ENCODE results near the gene GOLGA7B. TPM values are rescaled to one million over a fixed set of nuclear protein-coding genes. Genes with fewer than 3 reads are reported as not detected.

Gene GOLGA7B
- polyA plus RNA-seq, 1 of the 3 experiments (the other 2 are of a cell fraction), result 0.03 TPM

- 71% methylated on average over 5 of the region's 6 CpGs for WGBS (ENCODE audit: low lambda C conversion rate)
- Histone ChIP-seq H4K20me1 (ENCODE audit: insufficient read depth) (no peaks in the 10 kb centered on the region), H3K9ac (no peak overlapping the region), H3K9me2 (no peaks in the 10 kb centered on the region), H3F3A (replicated peaks; ENCODE audit: insufficient read depth) (peaks cover 6% of the 10 kb centered on the region), H3K9me3 (no peaks in the 10 kb centered on the region), H3K4me1 (ENCODE audit: control insufficient read depth in 1 of 2, insufficient read depth in 2 of 2, low read depth in 1 of 2, low read length in 1 of 2) (peaks cover 10 to 22% of the 10 kb centered on the region in 2 experiments; a peak in 2 of 4 replicates), H3K79me2 (ENCODE audit: insufficient read depth) (no peaks in the 10 kb centered on the region), H3K4me3 (ENCODE audit: low read depth in 2 of 2, low read length in 1 of 2) (no peak overlapping the region), H3K4me2 (no peak overlapping the region), H3K36me3 (replicated peaks in 1 of 2; ENCODE audit: control insufficient read depth in 1 of 2, insufficient read depth in 2 of 2, low read length in 1 of 2) (no peaks in the 10 kb centered on the region), H3K27ac (ENCODE audit: low read depth in 2 of 2, low read length in 1 of 2) (no peak overlapping the region), H3K27me3 (ENCODE audit: insufficient read depth) (no peaks in the 10 kb centered on the region), H2AFZ (ENCODE audit: low read depth) (no peak overlapping the region)
- TF ChIP-seq RXRA (IDR thresholded peaks at IDR 0.05; ENCODE audit: borderline replicate concordance, low read depth) (no peak), MEF2A (IDR thresholded peaks at IDR 0.05; ENCODE audit: borderline replicate concordance, low read depth) (no peak), GATA2 (CRISPR knock-in tag; IDR thresholded peaks at IDR 0.05) (peak; percentile 29; the same call in 1 of the 2 replicates)
- ChIA-PET CTCF (interaction anchor here (0.9 to 3.4 kb wide), 11 partner anchors 10 to 190 kb away, joined by 3 to 15 read pairs (median 6); no protein-coding TSS in a partner anchor), POLR2A (no interaction called here)
- DNase-seq, result peak; percentile 46
These were observed 37.8 kb downstream of the GOLGA7B start for GRCh38 chr10:97887399-97887798.

GRCh38 chr10:97888134-97888533 lies 38.5 kb downstream of the GOLGA7B start:
- Histone ChIP-seq H3K4me3 (ENCODE audit: low read depth in 2 of 2, low read length in 1 of 2) (no peak overlapping the region), H3K27ac (ENCODE audit: low read depth in 2 of 2, low read length in 1 of 2) (peak overlapping the region; percentile 35 to 66; a peak in 3 of 4 replicates), H3K9me3 (no peaks in the 10 kb centered on the region), H4K20me1 (ENCODE audit: insufficient read depth) (no peaks in the 10 kb centered on the region), H2AFZ (ENCODE audit: low read depth) (no peak overlapping the region), H3K27me3 (ENCODE audit: insufficient read depth) (no peaks in the 10 kb centered on the region), H3K36me3 (replicated peaks in 1 of 2; ENCODE audit: control insufficient read depth in 1 of 2, insufficient read depth in 2 of 2, low read length in 1 of 2) (no peaks in the 10 kb centered on the region), H3F3A (replicated peaks; ENCODE audit: insufficient read depth) (peaks cover 6% of the 10 kb centered on the region), H3K79me2 (ENCODE audit: insufficient read depth) (no peaks in the 10 kb centered on the region), H3K9ac (no peak overlapping the region), H3K4me2 (0 out of 2 replicates have a peak overlapping the region, but pooled peaks have one; percentile 40), H3K4me1 (ENCODE audit: control insufficient read depth in 1 of 2, insufficient read depth in 2 of 2, low read depth in 1 of 2, low read length in 1 of 2) (peaks cover 5 to 22% of the 10 kb centered on the region in 2 experiments; a peak in 2 of 4 replicates), H3K9me2 (no peaks in the 10 kb centered on the region)
- DNase-seq, result no peak
- ChIA-PET POLR2A (interaction anchor here (1.1 to 1.2 kb wide), 2 partner anchors 19 to 144 kb away, joined by 3 read pairs; no protein-coding TSS in a partner anchor), CTCF (interaction anchor here (1.0 to 3.4 kb wide), 14 partner anchors 8 to 189 kb away, joined by 3 to 15 read pairs (median 6); no protein-coding TSS in a partner anchor)
- TF ChIP-seq, protein P1, sequence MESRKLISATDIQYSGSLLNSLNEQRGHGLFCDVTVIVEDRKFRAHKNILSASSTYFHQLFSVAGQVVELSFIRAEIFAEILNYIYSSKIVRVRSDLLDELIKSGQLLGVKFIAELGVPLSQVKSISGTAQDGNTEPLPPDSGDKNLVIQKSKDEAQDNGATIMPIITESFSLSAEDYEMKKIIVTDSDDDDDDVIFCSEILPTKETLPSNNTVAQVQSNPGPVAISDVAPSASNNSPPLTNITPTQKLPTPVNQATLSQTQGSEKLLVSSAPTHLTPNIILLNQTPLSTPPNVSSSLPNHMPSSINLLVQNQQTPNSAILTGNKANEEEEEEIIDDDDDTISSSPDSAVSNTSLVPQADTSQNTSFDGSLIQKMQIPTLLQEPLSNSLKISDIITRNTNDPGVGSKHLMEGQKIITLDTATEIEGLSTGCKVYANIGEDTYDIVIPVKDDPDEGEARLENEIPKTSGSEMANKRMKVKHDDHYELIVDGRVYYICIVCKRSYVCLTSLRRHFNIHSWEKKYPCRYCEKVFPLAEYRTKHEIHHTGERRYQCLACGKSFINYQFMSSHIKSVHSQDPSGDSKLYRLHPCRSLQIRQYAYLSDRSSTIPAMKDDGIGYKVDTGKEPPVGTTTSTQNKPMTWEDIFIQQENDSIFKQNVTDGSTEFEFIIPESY (IDR thresholded peaks at IDR 0.05; ENCODE audit: borderline replicate concordance, low read depth), result no peak
- TF ChIP-seq FOSL2 (IDR thresholded peaks at IDR 0.05; ENCODE audit: borderline replicate concordance, low read depth), result no peak
- no peak for TF ChIP-seq RFX5 (IDR thresholded peaks at IDR 0.05; ENCODE audit: low read length)
- no peak for TF ChIP-seq NFIC (IDR thresholded peaks at IDR 0.05; ENCODE audit: borderline replicate concordance)
- no peak for TF ChIP-seq FOXJ3 (CRISPR knock-in tag; IDR thresholded peaks at IDR 0.05)
- TF ChIP-seq, protein P2, sequence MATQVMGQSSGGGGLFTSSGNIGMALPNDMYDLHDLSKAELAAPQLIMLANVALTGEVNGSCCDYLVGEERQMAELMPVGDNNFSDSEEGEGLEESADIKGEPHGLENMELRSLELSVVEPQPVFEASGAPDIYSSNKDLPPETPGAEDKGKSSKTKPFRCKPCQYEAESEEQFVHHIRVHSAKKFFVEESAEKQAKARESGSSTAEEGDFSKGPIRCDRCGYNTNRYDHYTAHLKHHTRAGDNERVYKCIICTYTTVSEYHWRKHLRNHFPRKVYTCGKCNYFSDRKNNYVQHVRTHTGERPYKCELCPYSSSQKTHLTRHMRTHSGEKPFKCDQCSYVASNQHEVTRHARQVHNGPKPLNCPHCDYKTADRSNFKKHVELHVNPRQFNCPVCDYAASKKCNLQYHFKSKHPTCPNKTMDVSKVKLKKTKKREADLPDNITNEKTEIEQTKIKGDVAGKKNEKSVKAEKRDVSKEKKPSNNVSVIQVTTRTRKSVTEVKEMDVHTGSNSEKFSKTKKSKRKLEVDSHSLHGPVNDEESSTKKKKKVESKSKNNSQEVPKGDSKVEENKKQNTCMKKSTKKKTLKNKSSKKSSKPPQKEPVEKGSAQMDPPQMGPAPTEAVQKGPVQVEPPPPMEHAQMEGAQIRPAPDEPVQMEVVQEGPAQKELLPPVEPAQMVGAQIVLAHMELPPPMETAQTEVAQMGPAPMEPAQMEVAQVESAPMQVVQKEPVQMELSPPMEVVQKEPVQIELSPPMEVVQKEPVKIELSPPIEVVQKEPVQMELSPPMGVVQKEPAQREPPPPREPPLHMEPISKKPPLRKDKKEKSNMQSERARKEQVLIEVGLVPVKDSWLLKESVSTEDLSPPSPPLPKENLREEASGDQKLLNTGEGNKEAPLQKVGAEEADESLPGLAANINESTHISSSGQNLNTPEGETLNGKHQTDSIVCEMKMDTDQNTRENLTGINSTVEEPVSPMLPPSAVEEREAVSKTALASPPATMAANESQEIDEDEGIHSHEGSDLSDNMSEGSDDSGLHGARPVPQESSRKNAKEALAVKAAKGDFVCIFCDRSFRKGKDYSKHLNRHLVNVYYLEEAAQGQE (IDR thresholded peaks at IDR 0.05; ENCODE audit: low read depth, low read length), result no peak
- TF ChIP-seq ELF1 (IDR thresholded peaks at IDR 0.05), result no peak
- no peak for TF ChIP-seq YY1 (IDR thresholded peaks at IDR 0.05; ENCODE audit: low read depth)
- TF ChIP-seq FOXM1 (IDR thresholded peaks at IDR 0.05; ENCODE audit: low read depth), result no peak
- WGBS (ENCODE audit: low lambda C conversion rate), result 96% methylated on average over 7 of the region's 7 CpGs

Measured in SK-N-SH (cell line).